ENCODE data around the gene VAV2.

DNA sequence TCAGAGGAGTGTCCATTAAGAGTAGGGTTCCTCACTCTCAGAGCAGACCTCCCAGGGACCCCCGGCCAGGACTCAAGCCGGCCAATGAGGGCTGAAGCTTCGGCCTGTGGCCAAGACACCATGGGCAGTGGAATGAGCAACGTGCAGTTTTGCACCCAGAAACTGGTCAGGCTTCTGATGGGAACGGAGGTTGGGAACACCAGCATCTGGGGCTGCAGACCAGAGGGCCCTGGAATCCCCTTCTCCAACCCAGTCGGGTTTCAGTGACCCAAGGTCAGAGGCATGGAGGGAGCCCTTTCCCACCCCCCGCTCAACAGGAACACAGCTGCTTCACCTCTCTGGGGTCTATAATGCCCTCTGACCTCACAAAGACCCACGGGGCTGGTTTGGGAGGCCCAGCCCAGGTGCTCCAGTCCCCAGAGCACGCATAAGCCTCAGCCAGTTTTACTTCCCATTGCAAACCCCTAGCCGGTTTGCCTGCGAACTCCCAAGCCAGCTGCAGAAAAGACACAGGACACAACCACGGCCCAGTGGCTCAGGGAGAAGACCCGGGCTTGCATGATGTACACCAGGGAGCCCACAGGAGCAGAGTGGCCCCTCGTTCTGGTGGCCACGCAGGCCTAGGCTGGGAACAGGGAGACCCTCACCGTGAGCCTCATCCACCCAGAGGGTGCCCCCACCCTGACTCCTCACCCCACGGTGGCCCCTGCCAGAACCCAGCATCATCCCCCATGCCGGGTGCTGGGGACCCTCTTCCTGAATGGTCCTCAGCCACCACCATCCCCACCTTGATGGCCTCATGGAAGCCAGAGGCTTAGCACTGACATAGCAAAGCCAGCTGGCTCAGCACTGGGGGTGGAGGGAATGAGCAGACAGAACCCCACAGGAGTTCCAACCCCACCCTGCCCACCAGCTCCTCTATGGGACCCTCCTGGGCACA is 30.6 kb downstream of the VAV2 start:
- TF ChIP-seq, protein P1, sequence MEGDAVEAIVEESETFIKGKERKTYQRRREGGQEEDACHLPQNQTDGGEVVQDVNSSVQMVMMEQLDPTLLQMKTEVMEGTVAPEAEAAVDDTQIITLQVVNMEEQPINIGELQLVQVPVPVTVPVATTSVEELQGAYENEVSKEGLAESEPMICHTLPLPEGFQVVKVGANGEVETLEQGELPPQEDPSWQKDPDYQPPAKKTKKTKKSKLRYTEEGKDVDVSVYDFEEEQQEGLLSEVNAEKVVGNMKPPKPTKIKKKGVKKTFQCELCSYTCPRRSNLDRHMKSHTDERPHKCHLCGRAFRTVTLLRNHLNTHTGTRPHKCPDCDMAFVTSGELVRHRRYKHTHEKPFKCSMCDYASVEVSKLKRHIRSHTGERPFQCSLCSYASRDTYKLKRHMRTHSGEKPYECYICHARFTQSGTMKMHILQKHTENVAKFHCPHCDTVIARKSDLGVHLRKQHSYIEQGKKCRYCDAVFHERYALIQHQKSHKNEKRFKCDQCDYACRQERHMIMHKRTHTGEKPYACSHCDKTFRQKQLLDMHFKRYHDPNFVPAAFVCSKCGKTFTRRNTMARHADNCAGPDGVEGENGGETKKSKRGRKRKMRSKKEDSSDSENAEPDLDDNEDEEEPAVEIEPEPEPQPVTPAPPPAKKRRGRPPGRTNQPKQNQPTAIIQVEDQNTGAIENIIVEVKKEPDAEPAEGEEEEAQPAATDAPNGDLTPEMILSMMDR (IDR thresholded peaks at IDR 0.05) = no peak
- TF ChIP-seq POLR2AphosphoS5 (IDR thresholded peaks at IDR 0.05) = no peak

Data from sigmoid colon (tissue), 4 donors.